Tibial nerve (tissue), 4 donors: ENCODE measurements around the gene DNTT.

Experiments used
- EP300 ChIP-seq, 2 donors: sonication (generic); formaldehyde crosslinking; IDR thresholded peaks; one replicate each; pipeline ENCODE4 v1.6.1; 2017; ENCODE audit warnings: antibody characterized with exemption in 2 of 2, mild to moderate bottlenecking in 1 of 2
- TF ChIP-seq, protein P1 (sequence below), 5 experiments: fragments of 200-600 bp in 3 of 5; fragments of 450-650 bp in 2 of 5; sonication (generic) in 3 of 5; IDR thresholded peaks; one replicate each; pipeline ENCODE4 v1.5.1; 2016 to 2019; ENCODE audit warnings: antibody characterized with exemption in 5 of 5, mild to moderate bottlenecking in 3 of 5, moderate library complexity in 2 of 5

DNA sequence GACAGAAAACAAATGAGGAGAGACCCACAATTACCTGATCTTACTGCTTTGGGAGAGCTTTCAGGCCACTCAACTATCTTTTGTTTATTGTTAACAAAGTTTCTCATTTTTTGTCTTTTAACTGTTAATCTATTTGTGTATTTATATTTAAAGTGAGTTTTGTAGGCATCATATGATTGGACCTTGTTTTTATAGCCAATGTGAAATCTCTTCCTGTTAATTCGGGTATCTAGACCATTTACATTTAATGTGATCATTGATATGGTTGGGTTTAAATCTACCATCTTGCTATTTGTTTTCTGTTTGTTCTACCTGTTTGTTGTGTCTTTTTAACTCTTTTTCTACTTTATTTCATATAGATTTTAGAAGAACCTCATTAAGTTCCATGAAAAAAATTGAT, 42.1 kb downstream of the DNTT start:
- TF ChIP-seq EP300 (IDR thresholded peaks at IDR 0.05): no peak
- TF ChIP-seq, protein P1, sequence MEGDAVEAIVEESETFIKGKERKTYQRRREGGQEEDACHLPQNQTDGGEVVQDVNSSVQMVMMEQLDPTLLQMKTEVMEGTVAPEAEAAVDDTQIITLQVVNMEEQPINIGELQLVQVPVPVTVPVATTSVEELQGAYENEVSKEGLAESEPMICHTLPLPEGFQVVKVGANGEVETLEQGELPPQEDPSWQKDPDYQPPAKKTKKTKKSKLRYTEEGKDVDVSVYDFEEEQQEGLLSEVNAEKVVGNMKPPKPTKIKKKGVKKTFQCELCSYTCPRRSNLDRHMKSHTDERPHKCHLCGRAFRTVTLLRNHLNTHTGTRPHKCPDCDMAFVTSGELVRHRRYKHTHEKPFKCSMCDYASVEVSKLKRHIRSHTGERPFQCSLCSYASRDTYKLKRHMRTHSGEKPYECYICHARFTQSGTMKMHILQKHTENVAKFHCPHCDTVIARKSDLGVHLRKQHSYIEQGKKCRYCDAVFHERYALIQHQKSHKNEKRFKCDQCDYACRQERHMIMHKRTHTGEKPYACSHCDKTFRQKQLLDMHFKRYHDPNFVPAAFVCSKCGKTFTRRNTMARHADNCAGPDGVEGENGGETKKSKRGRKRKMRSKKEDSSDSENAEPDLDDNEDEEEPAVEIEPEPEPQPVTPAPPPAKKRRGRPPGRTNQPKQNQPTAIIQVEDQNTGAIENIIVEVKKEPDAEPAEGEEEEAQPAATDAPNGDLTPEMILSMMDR (IDR thresholded peaks at IDR 0.05): no peak
